ENCODE measurements around the gene PHOSPHO1. TPM values are rescaled to one million over a fixed set of nuclear protein-coding genes. Genes with fewer than 3 reads are reported as not detected.
A peak's percentile ranks its signal among the peaks of the same experiment; 100 is the strongest.

PHOSPHO1 gene
- total RNA-seq, 2 experiments from 2014 or later = not detected

- H3K4me1 ChIP-seq (ENCODE audit: insufficient read depth, low read length, poor library complexity, severe bottlenecking) = peaks cover 33% of the 10 kb centered on the region
- CTCF ChIA-PET (ENCODE audit: unreplicated experiment) = interaction anchor here (0.5 to 0.6 kb wide), 2 partner anchors 19 to 38 kb away, joined by 4 read pairs; no protein-coding TSS in a partner anchor
These were observed 38.5 kb downstream of the PHOSPHO1 start for GRCh38 chr17:49191917-49192741.

GRCh38 chr17:49191409-49191916, 39.1 kb downstream of the PHOSPHO1 start:
- BruUV-seq (replicated peaks) = TSS peak; percentile 91
- ChIA-PET POLR2A (interaction anchor here (1.0 to 4.7 kb wide), 2 partner anchors 22 to 125 kb away, joined by 3 to 45 read pairs; partner anchors contain the start of genes ABI3 and GNGT2), CTCF (ENCODE audit: unreplicated experiment) (interaction anchor here (0.5 kb wide), 1 partner anchor 38 kb away, joined by 4 read pairs; no protein-coding TSS in a partner anchor)
- no peaks in the 10 kb centered on the region for H3K36me3 ChIP-seq (ENCODE audit: insufficient read depth, low read length)
- 0 out of 2 replicates have a peak, but pooled peaks cover 6% of the 10 kb centered on the region for H3K9me3 ChIP-seq (ENCODE audit: low read length)
- H3K4me2 ChIP-seq (ENCODE audit: low read length) = peak overlapping the region; percentile 86
- no peaks in the 10 kb centered on the region for H4K20me1 ChIP-seq (ENCODE audit: insufficient read depth, low read length)
- peak overlapping the region; percentile 96 for H3K27ac ChIP-seq (ENCODE audit: low read depth, low read length, poor library complexity, severe bottlenecking)
- H3K79me2 ChIP-seq (ENCODE audit: insufficient read depth, low read depth, low read length) = no peaks in the 10 kb centered on the region
- H3K9me2 ChIP-seq (ENCODE audit: insufficient read depth, low read length) = no peaks in the 10 kb centered on the region
- TF ChIP-seq EZH2phosphoT487 (IDR thresholded peaks at IDR 0.05; ENCODE audit: borderline replicate concordance, low read depth, low read length) (no peak), CTCF (conservative IDR thresholded peaks at IDR 0.05; ENCODE audit: low read length) (no peak)
- no peak for DNase-seq (ENCODE audit: low spot score)
- H2AFZ ChIP-seq (ENCODE audit: low read length) = peak overlapping the region; percentile 81
- peaks cover 33% of the 10 kb centered on the region for H3K4me1 ChIP-seq (ENCODE audit: insufficient read depth, low read length, poor library complexity, severe bottlenecking)
- H3K4me3 ChIP-seq (ENCODE audit: low read depth, low read length, poor library complexity, severe bottlenecking) = peak overlapping the region; percentile 78
- intact Hi-C loops (cut with micrococcal nuclease; ENCODE audit: unreplicated experiment) = no loop called here

More at GRCh38 chr17:49191917-49192741, 38.5 kb downstream of the PHOSPHO1 start:
- no peaks in the 10 kb centered on the region for H3K79me2 ChIP-seq (ENCODE audit: insufficient read depth, low read depth, low read length)
- no peaks in the 10 kb centered on the region for H4K20me1 ChIP-seq (ENCODE audit: insufficient read depth, low read length)
- intact Hi-C loops (cut with micrococcal nuclease; ENCODE audit: unreplicated experiment) = loop anchor here (1.0 kb wide), 1 partner anchor 18 kb away; the partner anchor contains the start of genes ABI3 and GNGT2
- H3K4me3 ChIP-seq (ENCODE audit: low read depth, low read length, poor library complexity, severe bottlenecking) = peak overlapping the region; percentile 78
- POLR2A ChIA-PET = interaction anchor here (0.7 to 4.7 kb wide), 4 partner anchors 10 to 125 kb away, joined by 3 to 45 read pairs (median 3); partner anchors contain the start of genes ABI3 and GNGT2
- no peaks in the 10 kb centered on the region for H3K9me2 ChIP-seq (ENCODE audit: insufficient read depth, low read length)
- H2AFZ ChIP-seq (ENCODE audit: low read length) = peak overlapping the region; percentile 81
- peak overlapping the region; percentile 96 for H3K27ac ChIP-seq (ENCODE audit: low read depth, low read length, poor library complexity, severe bottlenecking)
- TF ChIP-seq CTCF (conservative IDR thresholded peaks at IDR 0.05; ENCODE audit: low read length) = peak; percentile 72
- TF ChIP-seq EZH2phosphoT487 (IDR thresholded peaks at IDR 0.05; ENCODE audit: borderline replicate concordance, low read depth, low read length) = no peak
- H3K36me3 ChIP-seq (ENCODE audit: insufficient read depth, low read length) = no peaks in the 10 kb centered on the region
- peak; percentile 92 for DNase-seq (ENCODE audit: low spot score)
- H3K9me3 ChIP-seq (ENCODE audit: low read length) = 0 out of 2 replicates have a peak, but pooled peaks cover 2% of the 10 kb centered on the region
- BruUV-seq (replicated peaks) = no TSS peak
- peak overlapping the region; percentile 86 for H3K4me2 ChIP-seq (ENCODE audit: low read length)
